SK-N-MC (cell line): ENCODE results near the gene MCEMP1.

Source experiments
- EZH2 ChIP-seq: fragments of 200-600 bp; sonication (generic); IDR thresholded peaks from one replicate; pipeline ENCODE4 v1.6.1; 2017; ENCODE audit warnings: antibody characterized with exemption
- POLR2AphosphoS5 ChIP-seq: IDR thresholded peaks from 2 replicates; pipeline ENCODE4 v1.6.1; 2012; ENCODE audit warnings: mild to moderate bottlenecking, low read depth, low read length, borderline replicate concordance

DNA sequence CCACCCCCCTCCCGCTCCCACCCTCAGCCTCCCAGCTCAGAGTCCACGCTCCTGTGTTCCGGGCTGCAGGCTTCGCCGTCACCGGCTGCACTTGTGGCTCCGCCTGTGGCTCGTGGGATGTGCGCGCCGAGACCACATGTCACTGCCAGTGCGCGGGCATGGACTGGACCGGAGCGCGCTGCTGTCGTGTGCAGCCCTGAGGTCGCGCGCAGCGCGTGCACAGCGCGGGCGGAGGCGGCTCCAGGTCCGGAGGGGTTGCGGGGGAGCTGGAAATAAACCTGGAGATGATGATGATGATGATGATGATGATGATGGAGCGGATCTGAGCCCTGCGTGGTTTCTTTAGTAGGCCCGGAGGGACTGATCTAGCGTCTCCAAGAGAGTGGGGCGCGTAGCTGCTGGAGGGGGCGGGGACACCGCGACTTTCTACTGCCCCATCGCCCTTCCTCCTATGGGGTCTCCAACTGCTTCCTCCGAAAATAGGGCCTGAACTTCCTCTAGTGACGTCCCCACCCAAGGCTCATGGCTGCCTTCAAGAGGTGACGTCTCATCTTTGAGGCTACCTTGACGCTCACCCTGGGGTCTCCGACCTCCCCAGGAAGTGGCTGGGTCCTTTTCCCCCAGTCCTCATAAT, 6.6 kb upstream of the MCEMP1 start:
- TF ChIP-seq EZH2 (no peak), POLR2AphosphoS5 (no peak)
